Measurements from ENCODE around the gene PIGQ. TPM values are rescaled to one million over a fixed set of nuclear protein-coding genes. Genes with fewer than 3 reads are reported as not detected.

PIGQ gene
- total and polyA plus RNA-seq, 2 donors = 14.4 to 65.4 TPM

DNA sequence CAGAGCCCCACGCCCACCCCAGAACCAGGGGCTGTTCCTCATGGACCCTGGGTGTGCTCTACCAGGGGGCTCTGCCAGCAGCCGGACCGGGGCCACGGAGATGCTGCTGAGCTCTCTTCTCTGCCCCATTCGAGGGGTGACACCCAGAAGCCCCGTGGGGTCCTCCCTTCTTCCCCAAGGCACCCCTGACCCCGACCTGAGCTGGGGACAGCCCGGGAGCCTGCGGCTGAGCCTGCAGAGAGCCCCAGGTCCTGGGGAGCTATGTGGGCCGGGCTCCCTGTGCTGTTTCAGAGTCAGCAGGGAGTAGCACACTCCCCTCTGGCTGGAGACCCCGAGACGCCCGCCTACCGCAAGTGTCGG is 10.8 kb upstream of the PIGQ start:
- peaks cover 0 to 4% of the 10 kb centered on the region in 2 donors for H3K9me3 ChIP-seq (ENCODE audit: control insufficient read depth in 2 of 2, insufficient read depth in 1 of 2, low read length in 1 of 2)
- no peak overlapping the region for H3K27ac ChIP-seq (ENCODE audit: low read depth in 1 of 2, low read length in 1 of 2)
- H3K4me1 ChIP-seq (ENCODE audit: control insufficient read depth in 2 of 2, insufficient read depth in 2 of 2, low read length in 2 of 2) = peaks cover 0 to 5% of the 10 kb centered on the region in 2 donors
- peaks cover 50 to 59% of the 10 kb centered on the region in 2 donors for H3K27me3 ChIP-seq (ENCODE audit: control insufficient read depth in 2 of 2, insufficient read depth in 1 of 2, low read length in 1 of 2)
- H3K4me3 ChIP-seq (ENCODE audit: low read length in 2 of 2) = no peak overlapping the region
- no peak for DNase-seq (ENCODE audit: low read depth in 6 of 9, low spot score in 9 of 9)
- H3K36me3 ChIP-seq (ENCODE audit: control insufficient read depth in 2 of 2, insufficient read depth in 2 of 2, low read length in 1 of 2) = peaks cover under 1 to 10% of the 10 kb centered on the region in 2 donors
- WGBS = 94% methylated on average over 15 of the region's 15 CpGs

DNA sequence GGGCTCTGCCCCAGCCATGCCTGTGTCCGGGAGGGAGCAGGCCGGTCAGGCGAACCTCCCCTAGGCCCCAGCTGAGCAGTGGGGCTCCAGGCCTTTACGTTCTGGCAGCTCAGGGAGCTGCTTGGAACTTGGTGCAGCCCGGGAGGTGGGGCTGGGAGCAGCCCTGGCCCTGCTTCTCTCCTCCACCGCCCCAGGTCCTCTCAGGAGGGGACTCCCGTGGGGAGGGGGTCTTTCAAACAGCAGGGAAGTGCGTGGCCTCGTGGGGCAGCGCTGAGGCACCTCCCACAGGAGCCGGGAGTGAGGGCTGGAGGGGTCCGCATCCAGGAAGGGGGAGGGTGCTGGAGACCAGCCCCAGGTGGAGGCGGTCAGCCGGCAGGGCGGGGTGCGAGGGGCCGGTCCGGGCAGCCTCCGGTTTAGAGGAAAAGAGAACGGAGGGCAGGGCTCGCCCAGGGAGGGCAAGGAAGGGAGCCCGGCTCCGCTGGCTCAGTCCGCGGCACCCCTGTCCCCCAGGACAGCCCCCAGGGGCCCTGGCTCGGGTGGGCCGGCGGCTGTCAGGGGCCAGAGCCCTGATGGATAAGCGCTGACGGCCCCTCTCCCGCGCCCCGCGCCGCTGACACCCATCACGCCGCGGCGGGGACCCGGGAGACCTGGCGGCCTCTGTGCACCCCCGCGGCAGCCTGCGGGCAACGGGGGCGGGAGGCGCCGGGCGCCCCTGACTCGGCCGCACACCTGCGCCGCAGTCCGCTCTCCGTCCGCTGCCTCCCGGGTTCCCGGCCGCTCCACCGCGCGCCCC is 10.2 kb upstream of the PIGQ start:
- Histone ChIP-seq H3K4me3 (ENCODE audit: low read length in 2 of 2) (no peak overlapping the region), H3K9me3 (ENCODE audit: control insufficient read depth in 2 of 2, insufficient read depth in 1 of 2, low read length in 1 of 2) (peaks cover 0 to 4% of the 10 kb centered on the region in 2 donors), H3K36me3 (ENCODE audit: control insufficient read depth in 2 of 2, insufficient read depth in 2 of 2, low read length in 1 of 2) (peaks cover 0 to 4% of the 10 kb centered on the region in 2 donors), H3K27me3 (ENCODE audit: control insufficient read depth in 2 of 2, insufficient read depth in 1 of 2, low read length in 1 of 2) (peaks cover 50 to 59% of the 10 kb centered on the region in 2 donors), H3K4me1 (ENCODE audit: control insufficient read depth in 2 of 2, insufficient read depth in 2 of 2, low read length in 2 of 2) (peaks cover 0 to 5% of the 10 kb centered on the region in 2 donors), H3K27ac (ENCODE audit: low read depth in 1 of 2, low read length in 1 of 2) (no peak overlapping the region)
- DNase-seq (ENCODE audit: low read depth in 6 of 9, low spot score in 9 of 9) = no peak
- 26% methylated on average over 62 of the region's 62 CpGs for WGBS

DNA sequence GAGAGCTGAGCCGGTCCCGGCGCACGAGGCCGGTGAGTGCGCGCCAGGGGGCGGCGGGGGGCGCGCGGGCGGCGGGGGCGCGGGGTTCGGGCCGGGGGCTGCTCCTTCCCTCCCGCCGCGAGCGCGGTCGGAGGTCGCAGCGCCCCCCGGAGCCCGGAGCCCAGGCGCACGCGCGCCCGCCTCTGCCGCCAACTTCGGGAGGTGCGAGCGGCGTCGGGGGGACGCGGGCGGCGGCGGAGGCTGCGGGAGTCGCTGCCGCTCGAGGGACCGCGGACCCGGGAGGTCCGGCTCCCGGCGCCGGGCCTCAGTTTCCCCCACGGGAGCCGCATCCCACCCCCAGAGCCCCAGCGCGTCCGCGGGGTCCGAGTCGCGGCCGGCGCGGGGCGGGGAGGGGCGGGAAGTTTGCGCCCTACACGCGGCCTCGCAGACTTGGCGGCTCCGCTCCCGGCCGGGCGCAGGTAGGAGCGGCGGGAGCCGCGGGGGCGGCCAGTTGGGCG is 9.5 kb upstream of the PIGQ start, which contains the start of gene PRR35:
Gene PRR35 (plus strand): TSS at position 191 of the 497 bp plus-strand sequence. CDS start 2,901 bp downstream, outside the sequence.
- peaks cover 0 to 5% of the 10 kb centered on the region in 2 donors for H3K4me1 ChIP-seq (ENCODE audit: control insufficient read depth in 2 of 2, insufficient read depth in 2 of 2, low read length in 2 of 2)
- peaks cover 0 to 4% of the 10 kb centered on the region in 2 donors for H3K9me3 ChIP-seq (ENCODE audit: control insufficient read depth in 2 of 2, insufficient read depth in 1 of 2, low read length in 1 of 2)
- H3K36me3 ChIP-seq (ENCODE audit: control insufficient read depth in 2 of 2, insufficient read depth in 2 of 2, low read length in 1 of 2) = no peaks in the 10 kb centered on the region
- DNase-seq (ENCODE audit: low read depth in 6 of 9, low spot score in 9 of 9) = no peak
- no peak within 1 kb of the TSS for H3K4me3 ChIP-seq (ENCODE audit: low read length in 2 of 2)
- 3% methylated on average over 84 of the region's 84 CpGs for WGBS
- peaks cover 50 to 59% of the 10 kb centered on the region in 2 donors for H3K27me3 ChIP-seq (ENCODE audit: control insufficient read depth in 2 of 2, insufficient read depth in 1 of 2, low read length in 1 of 2)
- no peak within 1 kb of the TSS for H3K27ac ChIP-seq (ENCODE audit: low read depth in 1 of 2, low read length in 1 of 2)

DNA sequence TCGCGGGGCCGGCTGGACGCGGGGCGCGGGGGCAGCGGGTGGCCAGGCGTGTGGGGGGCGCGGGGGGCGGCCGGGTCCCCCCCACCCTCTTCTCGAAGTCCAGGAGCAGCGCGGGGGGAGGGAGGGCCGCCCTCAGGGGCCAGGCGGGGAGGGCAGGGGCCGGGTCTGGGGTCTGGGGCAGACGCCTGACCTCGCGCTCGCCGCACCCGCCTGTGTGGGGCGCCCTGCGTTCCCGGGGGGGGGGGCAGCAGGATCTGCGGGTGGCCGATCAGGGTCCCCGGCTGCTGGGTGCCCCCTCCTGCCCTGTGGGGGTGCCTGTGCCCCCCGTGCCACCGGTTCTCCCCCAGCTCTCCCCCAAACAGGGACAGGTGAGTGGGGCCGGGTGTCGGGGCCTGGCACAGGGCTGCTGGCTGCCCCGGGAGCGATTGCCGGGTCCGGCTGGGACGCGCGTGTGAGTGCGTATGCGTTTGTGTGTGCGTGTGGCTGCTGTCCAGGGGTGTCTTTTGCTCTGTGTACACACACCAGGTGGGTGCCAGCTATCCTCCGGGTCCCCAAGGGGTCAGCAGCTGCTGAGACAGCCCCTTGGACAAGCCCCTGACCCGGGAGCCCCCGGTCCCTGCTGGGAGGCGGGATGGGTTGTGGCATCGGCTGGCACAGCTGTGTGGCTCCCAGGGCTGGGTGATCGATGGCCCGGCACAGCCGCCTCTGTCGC is 8.9 kb upstream of the PIGQ start:
- DNase-seq (ENCODE audit: low read depth in 6 of 9, low spot score in 9 of 9) = no peak
- WGBS = 29% methylated on average over 53 of the region's 54 CpGs
- Histone ChIP-seq H3K27ac (ENCODE audit: low read depth in 1 of 2, low read length in 1 of 2) (no peak overlapping the region), H3K4me1 (ENCODE audit: control insufficient read depth in 2 of 2, insufficient read depth in 2 of 2, low read length in 2 of 2) (peaks cover under 1 to 6% of the 10 kb centered on the region in 2 donors), H3K36me3 (ENCODE audit: control insufficient read depth in 2 of 2, insufficient read depth in 2 of 2, low read length in 1 of 2) (no peaks in the 10 kb centered on the region), H3K4me3 (ENCODE audit: low read length in 2 of 2) (no peak overlapping the region), H3K27me3 (ENCODE audit: control insufficient read depth in 2 of 2, insufficient read depth in 1 of 2, low read length in 1 of 2) (peaks cover 50 to 59% of the 10 kb centered on the region in 2 donors), H3K9me3 (ENCODE audit: control insufficient read depth in 2 of 2, insufficient read depth in 1 of 2, low read length in 1 of 2) (peaks cover 0 to 4% of the 10 kb centered on the region in 2 donors)

DNA sequence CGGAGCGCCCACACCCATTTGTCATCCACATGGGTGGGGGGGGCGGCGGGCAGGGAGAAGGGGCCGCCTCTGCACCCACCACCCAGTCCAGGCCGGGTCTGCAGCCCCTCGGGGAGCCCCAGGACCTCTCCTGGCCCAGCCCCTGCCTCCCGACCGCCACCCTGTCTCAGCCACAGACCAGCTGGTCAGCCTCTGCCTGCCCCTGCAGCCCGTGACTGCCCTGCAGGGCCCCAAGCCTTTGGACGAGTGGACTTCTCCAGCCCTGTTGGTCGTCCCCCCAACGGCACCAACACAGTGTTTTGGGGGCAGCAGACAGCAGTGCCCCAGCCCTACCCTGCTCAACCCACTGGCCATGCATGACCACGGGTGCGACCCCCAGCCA is 8.4 kb upstream of the PIGQ start:
- no peaks in the 10 kb centered on the region for H3K36me3 ChIP-seq (ENCODE audit: control insufficient read depth in 2 of 2, insufficient read depth in 2 of 2, low read length in 1 of 2)
- H3K4me1 ChIP-seq (ENCODE audit: control insufficient read depth in 2 of 2, insufficient read depth in 2 of 2, low read length in 2 of 2) = peaks cover 5 to 11% of the 10 kb centered on the region in 2 donors
- 85% methylated on average over 15 of the region's 15 CpGs for WGBS
- no peak for DNase-seq (ENCODE audit: low read depth in 6 of 9, low spot score in 9 of 9)
- H3K4me3 ChIP-seq (ENCODE audit: low read length in 2 of 2) = no peak overlapping the region
- no peak overlapping the region for H3K27ac ChIP-seq (ENCODE audit: low read depth in 1 of 2, low read length in 1 of 2)
- H3K27me3 ChIP-seq (ENCODE audit: control insufficient read depth in 2 of 2, insufficient read depth in 1 of 2, low read length in 1 of 2) = peaks cover 50 to 59% of the 10 kb centered on the region in 2 donors
- H3K9me3 ChIP-seq (ENCODE audit: control insufficient read depth in 2 of 2, insufficient read depth in 1 of 2, low read length in 1 of 2) = peaks cover 0 to 4% of the 10 kb centered on the region in 2 donors

DNA sequence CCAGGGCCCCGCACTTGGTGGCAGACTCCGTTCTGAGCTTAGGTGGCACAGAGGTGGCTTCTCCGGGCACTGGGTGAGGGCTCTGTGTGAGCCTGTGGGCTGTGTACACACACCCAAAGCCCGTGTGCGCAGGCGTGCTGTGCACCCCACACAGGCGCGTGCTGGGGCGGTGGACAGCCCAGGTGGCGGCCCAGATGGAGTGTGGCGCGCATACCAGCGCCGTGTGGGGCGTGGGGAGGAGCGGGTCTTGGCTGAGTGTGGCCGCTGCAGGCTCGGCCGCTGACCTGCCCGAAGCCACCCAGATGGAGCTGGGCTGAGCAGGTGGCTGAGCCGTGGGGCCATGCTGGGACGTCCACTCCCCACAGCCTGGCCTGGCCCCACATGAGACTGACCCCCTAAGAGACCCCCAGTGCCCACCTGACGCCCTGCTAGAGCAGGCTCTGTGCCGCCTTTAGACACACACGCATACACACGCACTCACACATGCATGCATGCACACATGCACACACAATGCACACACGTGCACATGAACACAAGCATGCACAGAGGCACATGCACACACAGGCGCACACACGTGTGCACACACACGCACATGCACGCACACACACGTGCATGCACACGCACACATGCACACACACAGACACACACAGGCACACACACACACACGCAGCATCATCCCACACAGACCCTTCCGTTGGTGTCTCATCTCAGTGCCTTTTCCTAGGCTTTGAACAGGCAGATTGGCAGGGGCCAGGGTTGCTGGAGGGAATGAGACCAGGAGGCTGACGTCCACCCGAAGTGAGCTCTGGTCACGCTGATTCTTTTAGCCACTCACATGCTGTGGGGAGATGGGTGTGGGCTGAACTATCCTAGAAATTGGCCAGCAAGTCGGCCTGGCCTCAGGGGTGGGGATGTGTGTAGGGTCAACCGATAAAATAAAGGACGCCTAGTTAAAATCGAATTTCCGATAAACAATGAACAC is 7.5 kb upstream of the PIGQ start:
- H3K27me3 ChIP-seq (ENCODE audit: control insufficient read depth in 2 of 2, insufficient read depth in 1 of 2, low read length in 1 of 2) = peaks cover 50 to 56% of the 10 kb centered on the region in 2 donors

DNA sequence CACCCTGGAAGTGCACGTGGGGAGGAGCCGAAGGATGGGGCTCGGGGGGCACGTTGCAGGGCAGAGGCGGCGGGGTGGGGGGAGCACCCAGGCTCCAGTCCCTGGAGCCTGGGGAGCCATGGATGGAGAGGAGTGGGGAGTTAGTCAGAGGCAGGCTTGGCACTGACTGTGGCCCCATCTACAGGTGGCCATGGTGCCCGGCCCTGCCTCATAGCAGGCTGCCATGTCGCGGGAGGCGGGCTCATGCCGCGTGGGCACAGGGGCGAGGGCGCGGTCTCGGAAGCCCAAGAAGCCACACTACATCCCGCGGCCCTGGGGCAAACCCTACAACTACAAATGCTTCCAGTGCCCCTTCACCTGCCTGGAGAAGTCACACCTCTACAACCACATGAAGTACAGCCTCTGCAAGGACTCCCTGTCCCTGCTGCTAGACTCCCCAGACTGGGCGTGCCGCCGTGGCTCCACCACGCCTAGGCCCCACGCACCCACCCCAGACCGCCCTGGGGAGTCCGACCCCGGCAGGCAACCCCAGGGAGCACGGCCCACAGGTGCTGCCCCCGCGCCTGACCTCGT is 6.6 kb upstream of the PIGQ start:
- peaks cover 7 to 26% of the 10 kb centered on the region in 2 donors for H3K4me1 ChIP-seq (ENCODE audit: control insufficient read depth in 2 of 2, insufficient read depth in 2 of 2, low read length in 2 of 2)
- 95% methylated on average over 30 of the region's 30 CpGs for WGBS
- H3K27me3 ChIP-seq (ENCODE audit: control insufficient read depth in 2 of 2, insufficient read depth in 1 of 2, low read length in 1 of 2) = peaks cover 46 to 47% of the 10 kb centered on the region in 2 donors

More for the DNA sequence above, 7.5 kb upstream of the PIGQ start:
- Histone ChIP-seq H3K9me3 (ENCODE audit: control insufficient read depth in 2 of 2, insufficient read depth in 1 of 2, low read length in 1 of 2) (peaks cover 0 to 6% of the 10 kb centered on the region in 2 donors), H3K27ac (ENCODE audit: low read depth in 1 of 2, low read length in 1 of 2) (no peak overlapping the region), H3K36me3 (ENCODE audit: control insufficient read depth in 2 of 2, insufficient read depth in 2 of 2, low read length in 1 of 2) (no peaks in the 10 kb centered on the region), H3K4me1 (ENCODE audit: control insufficient read depth in 2 of 2, insufficient read depth in 2 of 2, low read length in 2 of 2) (peaks cover 7 to 20% of the 10 kb centered on the region in 2 donors), H3K4me3 (ENCODE audit: low read length in 2 of 2) (no peak overlapping the region)
- 95% methylated on average over 43 of the region's 43 CpGs for WGBS
- no peak for DNase-seq (ENCODE audit: low read depth in 6 of 9, low spot score in 9 of 9)

DNA sequence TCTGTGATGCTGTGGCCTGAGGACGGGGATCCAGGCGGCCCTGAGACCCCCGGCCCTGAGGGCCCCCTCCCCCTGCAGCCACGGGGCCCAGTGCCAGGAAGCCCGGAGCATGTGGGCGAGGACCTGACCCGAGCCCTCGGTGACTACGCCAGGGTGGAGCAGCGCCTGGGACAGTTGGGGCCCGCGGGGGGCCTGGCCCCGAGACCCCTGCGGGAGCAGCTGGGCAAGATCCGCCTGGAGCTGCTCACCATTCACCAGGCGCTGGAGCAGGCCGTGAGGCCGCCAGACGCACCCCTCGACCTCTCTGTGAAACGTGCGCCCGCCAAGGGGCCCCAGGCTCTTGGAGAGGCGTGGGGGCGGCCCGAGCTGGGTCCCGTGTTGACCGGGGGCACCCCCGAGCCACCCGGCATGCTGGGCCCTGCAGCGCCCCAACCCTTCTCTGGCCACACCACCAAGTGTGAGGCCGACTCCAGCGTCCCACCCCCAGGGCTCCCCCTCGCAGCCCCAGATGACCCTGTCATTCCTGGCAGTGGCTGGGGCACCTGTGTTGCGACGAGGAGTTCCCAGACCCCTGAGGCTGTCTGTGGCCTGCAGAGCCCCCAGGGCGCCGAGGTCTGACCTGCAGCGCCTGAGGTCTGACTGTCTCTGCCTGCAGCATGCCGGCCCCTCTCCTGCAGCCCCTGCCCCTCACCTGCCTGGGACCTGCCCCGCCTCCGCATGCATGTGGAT is 4.9 kb upstream of the PIGQ start:
- no peak for DNase-seq (ENCODE audit: low read depth in 6 of 9, low spot score in 9 of 9)
- no peaks in the 10 kb centered on the region for H3K36me3 ChIP-seq (ENCODE audit: control insufficient read depth in 2 of 2, insufficient read depth in 2 of 2, low read length in 1 of 2)
- peaks cover 15 to 35% of the 10 kb centered on the region in 2 donors for H3K4me1 ChIP-seq (ENCODE audit: control insufficient read depth in 2 of 2, insufficient read depth in 2 of 2, low read length in 2 of 2)
- H3K27ac ChIP-seq (ENCODE audit: low read depth in 1 of 2, low read length in 1 of 2) = no peak overlapping the region
- 96% methylated on average over 42 of the region's 42 CpGs for WGBS
- H3K4me3 ChIP-seq (ENCODE audit: low read length in 2 of 2) = no peak overlapping the region
- peaks cover 0 to 4% of the 10 kb centered on the region in 2 donors for H3K9me3 ChIP-seq (ENCODE audit: control insufficient read depth in 2 of 2, insufficient read depth in 1 of 2, low read length in 1 of 2)
- peaks cover 29 to 30% of the 10 kb centered on the region in 2 donors for H3K27me3 ChIP-seq (ENCODE audit: control insufficient read depth in 2 of 2, insufficient read depth in 1 of 2, low read length in 1 of 2)

More for the DNA sequence above, 6.6 kb upstream of the PIGQ start:
- DNase-seq (ENCODE audit: low read depth in 6 of 9, low spot score in 9 of 9) = no peak
- Histone ChIP-seq H3K36me3 (ENCODE audit: control insufficient read depth in 2 of 2, insufficient read depth in 2 of 2, low read length in 1 of 2) (no peaks in the 10 kb centered on the region), H3K4me3 (ENCODE audit: low read length in 2 of 2) (no peak overlapping the region), H3K9me3 (ENCODE audit: control insufficient read depth in 2 of 2, insufficient read depth in 1 of 2, low read length in 1 of 2) (peaks cover 0 to 8% of the 10 kb centered on the region in 2 donors), H3K27ac (ENCODE audit: low read depth in 1 of 2, low read length in 1 of 2) (no peak overlapping the region)

Measured in thymus (tissue), 11 donors.